HG02870 (cell line): ENCODE measurements around the gene GCFC2.
"Not testable (repeated sequence)": the region's sequence is repeated elsewhere in the genome, so short reads cannot be mapped to it uniquely, and the experiment has no call there.

Experiments
- ATAC-seq: cut with Tn5 transposase; IDR thresholded peaks from one replicate; pipeline ENCODE4 v1.9.1; 2021; ENCODE audit warnings: mild to moderate bottlenecking, moderate library complexity; ENCODE audit not compliant: unreplicated experiment

Gene GCFC2

DNA sequence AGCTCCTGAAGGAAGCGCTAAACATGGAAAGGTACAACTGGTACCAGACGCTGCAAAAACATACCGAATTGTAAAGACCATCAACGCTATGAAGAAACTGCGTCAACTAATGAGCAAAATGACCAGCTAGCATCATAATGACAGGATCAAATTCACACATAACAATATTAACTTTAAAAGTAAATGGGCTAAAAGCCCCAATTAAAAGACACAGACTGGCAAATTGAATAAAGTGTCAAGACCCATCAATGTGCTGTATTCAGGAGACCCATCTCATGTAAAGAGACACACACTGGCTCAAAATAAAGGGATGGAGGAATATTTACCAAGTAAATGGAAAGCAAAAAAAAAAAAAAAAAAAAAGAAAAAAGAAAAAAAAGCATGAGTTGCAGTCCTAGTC is 27.3 kb downstream of the GCFC2 start:
- ATAC-seq = not testable (repeated sequence)

DNA sequence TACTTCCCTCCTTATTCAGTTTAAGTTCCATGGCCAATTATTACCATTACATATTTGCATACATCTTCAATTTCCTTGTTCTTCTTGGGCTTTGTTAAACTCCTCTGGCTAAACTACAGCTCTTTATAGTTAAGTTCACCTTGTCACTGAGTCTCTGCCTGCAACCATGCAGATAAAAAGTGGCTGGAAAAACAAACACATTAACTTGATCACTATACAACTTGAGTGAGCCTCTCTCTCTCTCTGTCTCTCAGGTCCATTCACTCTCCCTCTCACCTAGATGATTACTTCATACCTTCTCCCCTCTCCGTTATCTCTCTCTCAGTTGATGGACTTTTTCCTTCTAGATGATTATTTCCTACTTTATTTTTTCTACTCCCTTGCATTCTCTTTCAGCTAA is 30.3 kb downstream of the GCFC2 start:
- no peak for ATAC-seq

DNA sequence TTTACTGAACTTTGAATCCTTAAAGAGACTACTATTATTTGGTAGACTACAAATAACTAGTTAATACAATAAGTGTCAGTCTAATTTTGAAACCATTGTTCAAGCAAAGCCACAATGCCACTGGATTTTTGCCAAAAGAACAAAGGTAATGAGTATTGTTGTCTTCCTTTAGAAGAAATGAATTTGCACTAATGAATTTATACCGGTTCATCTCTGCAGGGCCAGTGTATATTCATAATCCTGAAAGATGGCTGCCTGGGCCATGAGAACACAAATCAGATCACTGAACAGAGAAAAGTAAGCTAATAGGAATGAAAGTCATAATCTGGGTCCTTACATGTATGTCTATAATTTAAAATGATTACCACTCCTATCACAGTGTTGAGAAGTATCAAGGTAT is 31.2 kb downstream of the GCFC2 start:
- no peak for ATAC-seq

DNA sequence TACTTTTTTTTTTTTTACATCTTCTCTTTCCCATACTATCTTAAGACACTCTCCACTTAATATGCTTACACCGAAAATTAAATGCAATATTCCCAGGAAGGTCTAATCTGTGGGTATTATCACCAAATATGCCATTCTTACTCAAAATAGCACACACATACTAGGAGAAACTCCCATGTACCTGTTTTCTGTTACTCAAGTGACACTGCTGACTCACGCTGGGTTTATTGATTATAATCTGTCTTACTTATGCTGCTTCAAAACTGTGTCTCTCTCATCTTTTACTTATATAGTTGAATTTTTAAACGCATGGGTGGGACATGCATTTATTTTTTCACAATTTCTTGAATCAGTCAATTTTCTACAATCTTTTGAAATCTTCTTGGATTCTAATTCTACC is 34.3 kb downstream of the GCFC2 start:
- no peak for ATAC-seq

DNA sequence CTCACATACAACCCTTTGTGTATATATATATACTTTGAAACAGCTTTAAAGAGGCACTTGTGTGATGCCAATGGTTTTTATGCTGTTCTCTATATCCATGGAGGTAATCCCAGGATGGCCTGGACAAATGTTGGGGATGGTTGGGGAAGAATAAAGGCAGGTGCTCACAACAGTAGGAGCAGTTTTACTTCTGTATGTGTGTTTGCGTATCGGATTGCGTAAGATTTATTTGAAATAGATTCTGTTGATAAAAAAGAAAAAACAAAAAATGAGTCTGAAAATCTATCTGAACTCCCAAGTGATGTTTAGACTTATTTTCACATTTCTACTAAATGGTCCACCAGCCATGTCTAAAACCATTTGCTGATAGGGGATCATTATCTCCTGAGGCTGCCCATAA is 34.8 kb downstream of the GCFC2 start:
- no peak for ATAC-seq

DNA sequence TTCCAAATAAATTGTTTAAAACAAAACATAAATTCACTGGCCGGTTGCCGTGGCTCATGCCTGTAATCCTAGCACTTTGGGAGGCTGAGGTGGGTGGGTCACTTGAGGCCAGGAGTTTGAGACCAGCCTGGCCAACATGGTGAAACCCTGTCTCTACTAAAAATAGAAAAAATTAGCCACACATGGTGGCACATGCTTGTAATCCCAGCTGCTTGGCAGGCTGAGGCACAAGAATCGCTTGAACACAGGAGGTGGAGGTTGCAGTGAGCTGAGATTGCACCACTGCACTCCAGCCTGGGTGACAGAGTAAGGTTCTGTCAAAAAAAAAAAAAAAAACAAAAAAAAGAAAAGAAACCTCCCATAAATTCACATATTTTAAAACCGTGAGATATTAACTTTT is 35.3 kb downstream of the GCFC2 start:
- not testable (repeated sequence) for ATAC-seq

DNA sequence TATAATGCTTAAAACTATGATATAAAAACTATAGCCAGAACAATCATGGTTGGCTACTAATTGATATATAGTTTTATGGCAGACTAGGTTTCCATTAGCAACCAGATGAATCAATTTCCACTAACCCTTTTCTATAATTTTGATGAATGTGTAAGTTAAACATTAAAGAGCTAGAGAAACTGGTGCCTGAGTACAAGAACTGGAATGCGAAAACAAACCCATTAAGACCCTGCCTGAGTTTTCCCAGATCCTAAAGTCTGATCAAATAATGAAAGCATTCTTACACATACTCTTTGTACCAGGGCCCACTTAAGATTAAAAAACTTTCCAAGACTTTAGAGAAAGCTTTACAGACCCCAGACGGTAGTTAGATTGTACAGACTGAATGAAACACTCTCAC is 42.8 kb downstream of the GCFC2 start:
- ATAC-seq = no peak

DNA sequence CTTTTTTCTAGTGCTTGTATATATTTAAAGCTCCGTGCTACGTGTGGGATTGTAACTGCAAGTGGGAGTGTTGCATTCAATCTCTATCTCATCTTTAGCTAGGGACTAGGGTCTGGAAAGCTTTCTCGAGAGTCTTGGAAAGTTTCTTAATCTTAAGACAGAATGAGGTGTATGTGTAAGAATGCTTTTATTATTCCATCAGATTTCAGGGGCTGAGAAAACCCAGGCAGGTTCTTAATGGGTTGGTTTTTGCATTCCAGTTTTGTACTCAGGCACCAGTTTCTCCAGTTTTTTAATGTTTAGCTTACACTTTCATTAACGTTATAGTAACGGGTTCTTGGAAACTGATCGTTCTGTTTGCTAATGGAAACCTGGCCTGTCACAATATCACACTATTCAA is 43.8 kb downstream of the GCFC2 start:
- ATAC-seq = no peak

DNA sequence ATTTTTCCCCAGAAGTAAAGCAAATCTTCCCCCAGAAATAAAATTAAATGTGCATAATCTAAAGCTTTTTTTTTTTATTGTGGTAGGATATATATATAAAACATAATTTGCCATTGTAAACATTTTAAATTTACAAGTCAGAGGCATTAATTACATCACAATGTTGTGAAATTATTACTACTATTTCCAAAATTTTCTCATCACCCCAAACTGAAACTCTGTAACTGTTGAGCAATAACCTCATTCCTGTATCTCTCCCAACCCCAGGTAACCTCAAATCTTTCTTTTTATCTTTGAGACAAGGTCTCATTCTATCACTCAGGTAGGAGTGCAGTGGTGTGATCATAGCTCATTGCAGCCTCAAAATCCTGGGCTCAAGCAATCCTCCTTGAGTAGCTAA is 52.9 kb downstream of the GCFC2 start:
- ATAC-seq = no peak

DNA sequence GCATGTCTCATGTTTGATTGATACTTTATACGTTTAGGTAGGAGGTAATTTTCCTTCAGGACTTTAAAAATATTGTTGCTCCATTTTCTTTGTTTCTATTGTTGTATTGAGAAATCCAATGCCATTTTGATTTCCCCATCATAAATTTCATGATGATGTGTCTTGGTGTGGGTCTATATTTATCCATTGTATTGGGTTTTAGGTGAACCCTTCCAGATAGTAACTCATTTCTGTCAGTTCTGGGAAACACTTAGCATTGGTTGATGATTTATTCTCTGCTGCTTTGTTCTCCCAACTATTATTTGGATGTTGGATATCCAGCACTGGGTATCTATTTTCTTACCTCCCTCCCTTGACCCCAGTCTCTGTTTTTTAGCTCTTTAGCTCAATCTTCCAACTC is 54.2 kb downstream of the GCFC2 start:
- no peak for ATAC-seq

DNA sequence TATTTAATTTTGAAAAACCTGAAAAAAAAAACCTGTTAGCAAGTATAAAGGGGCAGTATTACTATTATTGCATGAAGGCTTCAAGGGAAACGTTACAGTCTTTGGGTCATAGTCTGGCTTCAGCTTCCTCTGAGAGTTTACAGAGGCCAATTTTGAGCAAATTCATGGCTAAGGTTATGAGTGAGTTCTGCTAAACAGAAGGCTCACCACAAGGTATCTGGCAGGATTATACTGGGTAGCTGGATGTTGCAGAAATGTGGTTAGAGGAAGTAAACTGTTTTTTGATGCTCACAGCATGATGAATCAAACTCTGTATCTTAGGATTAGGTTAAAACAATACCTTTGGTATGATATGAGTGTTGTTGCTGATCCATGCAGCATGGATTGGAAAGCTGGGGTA is 54.9 kb downstream of the GCFC2 start:
- no peak for ATAC-seq

DNA sequence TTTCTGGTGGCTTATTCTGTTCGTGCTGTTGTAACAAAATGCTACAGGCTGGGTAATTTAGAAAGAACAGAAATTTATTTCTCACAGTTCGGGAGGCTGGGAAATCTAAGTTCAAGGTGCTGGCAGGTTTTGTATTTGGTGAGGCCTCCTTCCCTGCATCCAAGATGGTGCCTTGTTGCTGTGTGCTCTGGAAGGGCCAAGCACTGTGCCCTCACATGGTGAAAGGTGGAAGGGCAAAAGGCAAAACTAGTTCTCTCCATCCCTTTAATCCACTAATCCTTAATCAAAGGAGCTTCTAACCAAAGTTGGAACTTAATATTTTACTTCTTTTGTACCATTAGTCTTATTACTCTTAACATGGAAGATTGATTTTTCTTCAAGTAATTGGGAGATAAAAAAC is 56.7 kb downstream of the GCFC2 start:
- no peak for ATAC-seq

DNA sequence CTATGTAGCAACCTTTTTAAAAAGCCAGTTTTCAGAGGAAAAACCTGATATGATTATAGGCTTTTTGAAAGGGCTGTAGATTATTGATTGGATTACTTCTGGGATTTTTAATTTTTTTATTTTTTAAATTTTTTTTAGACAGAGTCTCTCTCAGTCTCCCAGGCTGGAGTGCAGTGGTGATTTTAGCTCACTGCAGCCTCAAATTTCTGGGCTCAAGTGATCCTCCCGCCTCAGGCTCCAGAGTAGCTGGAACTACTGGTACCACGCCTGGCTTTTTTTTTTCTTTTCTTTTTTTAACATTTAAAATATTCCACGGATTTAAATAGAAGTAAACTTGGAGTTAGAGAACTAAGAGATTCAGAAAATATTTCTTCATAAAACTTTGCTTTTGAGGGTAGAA is 62.9 kb downstream of the GCFC2 start:
- no peak for ATAC-seq

DNA sequence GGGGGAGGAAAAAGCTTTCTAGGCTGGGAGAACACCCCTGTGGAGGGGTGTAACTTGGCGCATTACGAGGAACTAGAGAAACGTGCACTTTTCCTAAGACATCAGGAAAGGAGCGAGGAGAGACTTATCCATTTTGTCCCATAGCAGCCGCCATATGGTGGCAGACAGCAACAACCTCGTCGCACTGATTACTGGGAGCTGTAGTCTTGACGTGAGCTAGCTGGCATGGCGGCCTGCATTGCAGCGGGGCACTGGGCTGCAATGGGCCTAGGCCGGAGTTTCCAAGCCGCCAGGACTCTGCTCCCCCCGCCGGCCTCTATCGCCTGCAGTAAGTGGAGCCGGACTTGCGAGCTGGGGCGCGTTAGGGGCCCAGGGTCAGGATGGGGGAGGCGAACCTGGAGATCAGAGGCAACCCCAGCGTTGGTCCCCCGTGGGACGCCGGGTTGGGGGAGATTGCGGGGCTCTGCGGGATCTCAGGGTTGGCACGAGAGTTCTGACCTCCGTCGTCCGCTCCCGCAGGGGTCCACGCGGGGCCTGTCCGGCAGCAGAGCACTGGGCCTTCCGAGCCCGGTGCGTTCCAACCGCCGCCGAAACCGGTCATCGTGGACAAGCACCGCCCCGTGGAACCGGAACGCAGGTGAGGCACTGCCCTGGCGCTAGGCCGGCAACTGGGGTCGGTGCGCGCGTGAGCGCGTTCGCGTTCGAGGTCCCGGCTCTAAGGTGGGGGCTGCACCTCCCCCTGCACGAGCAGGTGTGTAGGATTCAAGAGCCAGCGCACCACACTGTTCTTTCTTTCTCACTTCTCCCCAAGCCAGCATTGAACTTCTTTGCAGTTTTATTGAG is 63.9 kb downstream of the GCFC2 start, which contains the start of gene MRPL19:
Gene MRPL19, plus strand, starts transcription at position 201 of the 843 bp plus-strand sequence. Its CDS starts 25 bp downstream, at position 226.
- ATAC-seq = peak; percentile 93

DNA sequence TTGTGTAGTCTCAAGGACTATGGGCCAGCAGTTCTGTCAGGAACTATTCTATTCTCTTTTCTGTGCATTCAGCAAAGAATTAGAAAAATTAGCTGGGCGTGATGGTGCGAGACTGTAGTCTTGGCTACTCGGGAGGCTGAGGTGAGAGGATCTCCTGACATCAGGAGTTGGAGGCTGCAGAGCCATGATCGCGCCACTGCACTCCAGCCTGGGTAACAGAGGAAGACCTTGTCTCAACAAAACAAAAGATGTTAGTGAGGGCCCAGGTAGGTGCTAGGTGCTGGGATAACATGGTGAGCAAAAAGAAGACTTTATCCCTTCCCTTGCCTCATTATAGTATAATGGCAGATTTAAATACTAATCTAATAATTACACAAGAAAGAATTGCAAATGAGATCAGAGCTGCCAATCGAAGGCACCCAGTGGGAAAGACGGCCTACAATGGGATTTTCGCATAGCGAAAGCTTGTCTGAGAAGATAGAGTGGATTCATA is 64.6 kb downstream of the GCFC2 start:
- ATAC-seq = no peak

DNA sequence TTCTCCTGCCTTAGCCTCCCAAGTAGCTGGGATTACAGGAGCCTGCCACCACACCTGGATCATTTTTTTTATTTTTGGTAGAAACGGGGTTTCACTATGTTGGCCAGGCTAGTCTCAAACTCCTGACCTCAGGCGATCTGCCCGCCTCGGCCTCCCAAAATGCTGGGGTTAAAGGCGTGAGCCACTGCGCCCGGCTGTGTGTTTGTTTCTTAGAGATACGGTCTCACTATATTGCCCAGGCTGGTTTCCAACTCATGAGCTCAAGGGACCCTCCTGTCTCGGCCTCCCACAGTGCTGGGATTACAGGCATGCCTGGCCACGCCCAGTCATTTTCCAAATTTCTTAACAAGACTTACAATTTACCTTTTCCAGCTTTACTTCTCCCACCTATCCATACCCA is 65.1 kb downstream of the GCFC2 start:
- no peak for ATAC-seq

DNA sequence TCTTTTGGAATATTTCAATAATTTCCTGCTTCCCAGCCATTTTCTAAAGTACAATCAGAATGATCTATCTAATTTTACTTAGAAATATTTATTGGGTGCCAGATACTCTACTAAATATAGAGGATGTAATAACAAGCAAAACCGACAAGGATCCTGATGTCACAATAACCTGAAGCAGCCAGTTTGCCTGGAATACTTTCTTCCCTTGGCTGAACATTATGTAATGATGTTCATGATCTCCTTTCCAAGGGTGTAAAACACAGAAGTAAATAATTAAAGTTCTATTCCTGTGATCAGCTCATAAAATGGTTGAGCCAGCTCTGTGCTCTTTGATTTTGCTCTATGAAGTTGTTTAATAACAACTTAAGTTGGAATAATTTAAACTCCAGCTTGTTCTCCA is 66.7 kb downstream of the GCFC2 start:
- ATAC-seq = no peak

DNA sequence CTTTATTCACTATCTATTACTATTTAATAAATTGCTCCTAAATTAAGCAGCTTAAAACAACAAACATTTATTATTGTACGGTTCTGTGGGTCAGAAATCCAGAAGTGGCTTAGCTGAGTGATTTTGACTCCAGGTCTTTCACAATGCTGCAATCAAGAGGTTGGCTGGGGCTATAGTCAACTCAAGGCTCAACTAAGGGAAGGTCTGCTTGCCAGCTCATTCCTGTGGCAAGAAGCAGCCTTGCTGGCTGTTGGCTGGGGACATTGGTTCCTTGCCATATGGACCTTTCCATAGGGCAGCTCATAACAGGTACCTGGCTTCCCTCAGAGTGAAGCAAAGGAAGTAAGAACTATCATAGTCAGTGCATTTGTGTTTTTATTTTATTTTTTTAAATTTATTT is 69.1 kb downstream of the GCFC2 start:
- no peak for ATAC-seq

DNA sequence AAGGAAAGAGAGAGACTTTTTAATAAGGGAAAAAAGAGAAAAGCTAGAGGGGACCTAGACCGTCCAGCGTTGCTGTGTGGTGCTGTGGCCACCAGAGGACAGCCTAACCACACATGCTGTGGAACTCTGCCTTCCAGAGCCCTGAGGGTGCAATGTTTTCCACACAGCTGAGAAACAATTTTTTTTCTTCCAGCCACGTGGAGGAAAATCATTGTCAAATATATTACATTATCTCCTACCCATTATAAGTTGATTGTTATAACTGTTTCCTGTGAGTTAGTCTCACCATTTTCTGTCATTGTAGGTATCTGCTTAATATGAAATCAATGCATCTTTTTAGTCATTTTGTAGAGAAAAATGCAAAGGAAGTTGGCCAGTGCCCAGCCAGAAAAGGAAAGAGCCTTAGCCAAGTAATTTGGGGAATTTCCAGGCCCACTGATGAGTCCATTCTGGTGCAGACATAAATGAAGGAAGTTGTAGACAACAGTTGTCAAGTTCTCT is 70.0 kb downstream of the GCFC2 start:
- peak; percentile 97 for ATAC-seq

DNA sequence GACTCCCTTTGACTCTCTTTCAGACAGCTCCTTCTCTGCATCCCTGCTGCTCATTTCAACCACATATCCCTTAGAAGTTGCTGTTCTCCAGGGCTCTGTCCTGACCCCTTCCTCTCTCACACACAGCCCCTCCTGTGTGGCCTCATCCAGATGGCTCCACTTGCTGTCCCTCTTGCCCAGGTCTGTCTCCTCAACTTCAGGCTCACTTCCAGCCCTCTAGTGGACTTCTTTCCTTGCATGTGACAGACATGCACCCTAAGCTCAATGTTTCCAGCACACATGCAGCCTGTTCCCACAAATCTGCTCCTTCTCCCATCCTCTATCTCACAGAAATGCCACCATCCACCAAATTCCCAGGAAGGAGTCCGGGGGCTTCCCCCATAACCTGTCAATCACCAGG is 73.1 kb downstream of the GCFC2 start:
- ATAC-seq = no peak

DNA sequence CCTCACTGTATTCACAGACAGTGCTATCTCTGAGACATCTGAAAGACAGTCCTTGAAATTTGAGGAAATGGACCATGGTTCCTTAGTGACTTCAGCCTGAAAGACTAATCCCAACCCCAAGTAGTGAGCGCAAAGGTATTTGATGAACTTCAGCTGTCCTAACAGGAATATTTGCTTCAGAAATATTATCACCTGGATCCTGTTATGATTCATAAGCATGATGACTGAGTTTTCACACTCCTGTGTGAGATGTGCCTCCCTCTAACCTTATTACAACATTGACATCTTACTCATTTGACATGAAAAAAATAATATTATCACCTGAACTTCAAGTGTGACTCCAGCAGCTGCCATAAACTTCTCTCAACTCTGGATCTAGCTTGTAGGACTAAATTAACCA is 75.8 kb downstream of the GCFC2 start:
- ATAC-seq = no peak

DNA sequence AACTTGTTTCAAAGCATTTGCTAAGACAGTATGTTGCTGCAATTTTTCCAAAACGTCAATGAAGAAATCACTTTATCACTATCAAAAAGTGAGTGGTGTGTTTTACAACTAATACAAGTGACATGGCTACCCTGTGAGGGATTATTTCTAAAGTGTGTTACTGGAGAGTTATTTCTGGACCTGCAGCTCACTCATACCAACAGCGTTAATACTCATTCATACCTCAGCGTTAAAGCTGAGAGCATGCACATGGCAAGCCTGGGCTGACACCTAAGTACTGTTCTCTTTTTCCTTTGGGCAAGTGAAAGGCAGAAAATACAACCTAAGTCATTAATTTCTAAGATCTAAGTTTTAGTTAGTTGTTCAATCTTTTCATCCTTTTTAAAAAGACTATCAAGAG is 77.1 kb downstream of the GCFC2 start:
- ATAC-seq = no peak

DNA sequence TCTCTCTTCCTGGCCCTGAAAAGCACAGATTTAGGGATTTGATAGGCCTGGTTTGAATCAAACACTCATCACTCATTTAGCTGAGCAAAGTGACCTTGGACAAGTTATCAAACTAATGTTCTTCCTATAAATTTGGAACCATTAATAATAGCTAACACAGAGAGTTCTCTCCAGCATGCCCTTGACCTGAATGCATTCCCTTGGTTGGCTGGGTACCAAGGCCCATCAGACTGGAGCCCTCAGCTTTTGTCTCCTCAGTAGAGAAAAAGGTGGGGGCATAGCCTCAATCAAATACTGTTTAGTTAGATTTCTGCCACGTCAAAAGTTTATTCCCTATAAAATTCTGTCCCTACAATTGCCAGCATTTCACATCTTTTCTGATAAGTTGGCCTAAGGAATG is 77.9 kb downstream of the GCFC2 start:
- ATAC-seq = no peak
